Measurements from ENCODE around the gene RNF208. TPM values are rescaled to one million over a fixed set of nuclear protein-coding genes. Genes with fewer than 3 reads are reported as not detected.
A peak's percentile ranks its signal among the peaks of the same experiment; 100 is the strongest.

RNF208 gene
- total RNA-seq = 1 to 10 TPM; 3.0 to 4.1 TPM
- 7.7 TPM for polyA plus RNA-seq (ENCODE audit: insufficient read depth, low read depth, low replicate concordance)
- long read RNA-seq, donor 1, partial matches to known transcripts = 0 of 2 reads
- long read RNA-seq, donor 1, other reads (novel, unspliced or antisense) = 0 of 2 reads
- long read RNA-seq, donor 2, transcript RNF208-201 (1 exons, 1,077 nt) = major isoform, 10 of 10 reads
- long read RNA-seq, donor 2, partial matches to known transcripts = 0 of 10 reads
- long read RNA-seq, donor 2, other reads (novel, unspliced or antisense) = 0 of 10 reads

- H3K36me3 ChIP-seq (ENCODE audit: low read depth, missing control alignments) = no peaks in the 10 kb centered on the region
- peak within 1 kb of the TSS; percentile 56 to 76 for H3K4me3 ChIP-seq
- no peak for DNase-seq
- H3K9me3 ChIP-seq = no peaks in the 10 kb centered on the region
- H3K4me1 ChIP-seq = peaks cover 23% of the 10 kb centered on the region
- H3K27me3 ChIP-seq = no peaks in the 10 kb centered on the region
- 0 to 2% methylated on average over 3 to 46 of the region's 88 CpGs for WGBS, 2 donors
- TF ChIP-seq CTCF (IDR thresholded peaks at IDR 0.05) (no peak), POLR2A (IDR thresholded peaks at IDR 0.05) (no peak)
- peak within 1 kb of the TSS; percentile 59 to 68 for H3K27ac ChIP-seq
- intact Hi-C loops (cut with DNase I; ENCODE audit: low total_unique reads) = loop anchor here (10.0 kb wide), 1 partner anchor 108 kb away; the partner anchor contains the start of gene DPP7
Observed at GRCh38 chr9:137222190-137223077, at the start of gene RNF208. Gene RNF208 (minus strand): TSS chr9:137222240. CDS start chr9:137221212, 1,028 bp downstream.

- Histone ChIP-seq H3K27ac (no peak overlapping the region), H3K9me3 (no peaks in the 10 kb centered on the region), H3K4me3 (no peak overlapping the region), H3K4me1 (peaks cover 17% of the 10 kb centered on the region), H3K36me3 (ENCODE audit: low read depth, missing control alignments) (no peaks in the 10 kb centered on the region), H3K27me3 (no peaks in the 10 kb centered on the region)
- no peak for DNase-seq
- intact Hi-C loops (cut with DNase I; ENCODE audit: low total_unique reads) = no loop called here
- WGBS, 2 donors = 66 to 68% methylated on average over 3 of the region's 3 CpGs
- TF ChIP-seq CTCF (IDR thresholded peaks at IDR 0.05) (no peak), POLR2A (IDR thresholded peaks at IDR 0.05) (no peak)
Observed at GRCh38 chr9:137271696-137272076, 49.6 kb upstream of the RNF208 start.

- H3K4me1 ChIP-seq = peaks cover 11% of the 10 kb centered on the region
- no peak for DNase-seq
- WGBS, 2 donors = 90 to 91% methylated on average over 29 to 32 of the region's 32 CpGs
- TF ChIP-seq POLR2A (IDR thresholded peaks at IDR 0.05) (no peak), CTCF (IDR thresholded peaks at IDR 0.05) (no peak)
- H3K27me3 ChIP-seq = no peaks in the 10 kb centered on the region
- intact Hi-C loops (cut with DNase I; ENCODE audit: low total_unique reads) = no loop called here
- no peak overlapping the region for H3K27ac ChIP-seq
- no peaks in the 10 kb centered on the region for H3K36me3 ChIP-seq (ENCODE audit: low read depth, missing control alignments)
- H3K4me3 ChIP-seq = no peak overlapping the region
- no peaks in the 10 kb centered on the region for H3K9me3 ChIP-seq
Observed at GRCh38 chr9:137270929-137271695, 49.1 kb upstream of the RNF208 start.

- Histone ChIP-seq H3K4me1 (peaks cover 10% of the 10 kb centered on the region), H3K27ac (no peak overlapping the region), H3K9me3 (no peaks in the 10 kb centered on the region), H3K27me3 (no peaks in the 10 kb centered on the region), H3K36me3 (ENCODE audit: low read depth, missing control alignments) (no peaks in the 10 kb centered on the region), H3K4me3 (no peak overlapping the region)
- 41 to 62% methylated on average over 17 of the region's 17 CpGs for WGBS, 2 donors
- no peak for TF ChIP-seq CTCF (IDR thresholded peaks at IDR 0.05)
- TF ChIP-seq POLR2A (IDR thresholded peaks at IDR 0.05) = no peak
- no peak for DNase-seq
- intact Hi-C loops (cut with DNase I; ENCODE audit: low total_unique reads) = no loop called here
Observed at GRCh38 chr9:137269231-137269772, 47.3 kb upstream of the RNF208 start.

Measured in testis (tissue), 5 donors.